ENCODE measurements around the gene ALOXE3.
A peak's percentile ranks its signal among the peaks of the same experiment; 100 is the strongest.

Gene ALOXE3

DNA sequence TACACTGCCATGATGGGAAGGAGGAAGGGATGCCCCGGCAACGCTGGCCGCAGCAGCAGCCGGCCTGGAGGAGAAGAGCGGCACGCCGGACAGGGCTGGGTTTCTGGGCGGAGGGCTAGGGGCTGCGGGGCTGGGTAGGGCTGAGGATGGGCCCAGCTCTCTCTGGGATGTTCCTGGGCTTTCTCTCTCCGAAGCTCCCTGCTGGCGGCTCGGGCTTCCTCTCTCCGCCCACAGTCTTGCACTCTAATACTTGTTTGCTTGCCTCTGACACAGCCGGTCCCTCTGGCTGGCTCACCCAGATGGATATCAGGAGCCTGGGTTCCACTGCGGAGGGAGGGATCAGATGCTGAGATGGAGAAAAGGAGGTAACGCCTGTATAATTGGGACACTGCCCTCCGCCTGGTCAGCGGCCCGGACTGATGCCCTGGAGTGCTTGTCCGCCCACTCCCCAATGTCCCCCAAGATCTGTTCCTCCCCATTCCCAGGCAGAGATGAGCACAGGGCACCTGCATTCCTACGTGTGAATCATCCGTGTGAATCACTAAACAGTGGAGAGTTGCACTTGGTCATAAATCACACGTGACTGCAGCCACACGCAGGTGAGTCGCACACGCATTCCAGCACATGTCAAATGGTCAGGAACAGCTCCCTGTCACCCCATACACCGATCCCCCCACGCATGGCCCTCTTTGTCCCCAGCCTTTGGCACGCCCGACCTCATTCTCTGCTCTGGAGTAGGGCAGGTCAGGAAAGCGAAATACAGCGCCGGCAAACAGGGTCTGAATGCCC, at the start of gene ALOXE3:
Gene ALOXE3, minus strand, starts transcription at position 535 of the 789 bp plus-strand sequence. Its CDS starts 524 bp downstream, at position 11.
- DNase-seq (ENCODE audit: low read depth), result no peak

DNA sequence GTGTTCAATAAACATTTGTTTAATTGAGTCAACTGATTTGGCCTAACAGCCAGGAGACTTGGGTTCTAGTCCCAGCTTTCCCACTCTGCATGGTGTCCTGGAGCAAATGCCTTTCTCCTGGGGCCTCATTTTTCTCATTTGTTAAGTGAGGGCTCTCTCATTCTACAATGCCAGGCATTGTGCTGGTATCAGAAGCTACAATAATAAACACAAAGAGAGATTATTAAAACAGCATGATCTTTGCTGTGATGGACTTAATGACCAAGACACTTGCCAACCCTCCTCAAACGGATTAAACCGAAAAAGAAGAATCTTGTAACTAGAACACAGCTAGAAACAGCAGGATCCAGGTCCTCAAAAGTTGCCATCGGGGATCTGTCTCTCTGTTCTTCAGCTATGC, 49.2 kb upstream of the ALOXE3 start:
- no peak for DNase-seq (ENCODE audit: low read depth)

DNA sequence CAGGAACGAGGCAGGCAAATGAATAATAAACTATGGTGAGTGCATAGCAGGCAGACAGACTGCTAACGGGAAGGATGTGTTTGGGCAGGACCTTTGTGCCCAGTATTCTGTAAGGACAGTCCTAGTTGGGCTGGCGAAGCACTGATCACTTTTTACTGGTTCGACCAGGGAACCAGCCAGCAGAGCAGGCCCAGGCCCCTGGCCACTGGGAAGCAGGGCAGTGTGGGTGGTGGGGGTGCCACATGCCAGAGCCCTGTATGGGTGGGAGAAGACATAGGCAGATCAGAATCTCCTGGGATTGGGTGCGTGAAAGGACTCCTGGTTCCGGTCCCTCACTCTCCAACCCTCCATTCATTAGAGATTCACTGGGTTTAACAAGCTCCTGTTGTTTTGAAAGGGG, 48.4 kb upstream of the ALOXE3 start:
- no peak for DNase-seq (ENCODE audit: low read depth)

DNA sequence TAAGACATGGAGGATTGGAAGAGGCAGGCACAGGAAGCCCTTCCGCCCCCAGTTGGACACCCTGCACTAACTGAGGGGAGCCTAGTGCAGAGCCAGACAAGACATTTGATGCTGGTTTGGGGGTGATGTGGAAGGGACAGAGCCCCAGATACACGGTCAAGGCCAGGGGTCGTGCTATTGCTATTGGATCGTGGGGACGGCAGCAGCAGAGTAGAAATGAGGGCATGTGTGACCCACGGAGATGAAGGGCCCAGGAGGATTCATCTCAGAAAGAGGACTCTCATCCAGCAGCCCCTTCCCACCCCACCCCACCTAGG, 46.5 kb upstream of the ALOXE3 start:
- DNase-seq (ENCODE audit: low read depth), result no peak

DNA sequence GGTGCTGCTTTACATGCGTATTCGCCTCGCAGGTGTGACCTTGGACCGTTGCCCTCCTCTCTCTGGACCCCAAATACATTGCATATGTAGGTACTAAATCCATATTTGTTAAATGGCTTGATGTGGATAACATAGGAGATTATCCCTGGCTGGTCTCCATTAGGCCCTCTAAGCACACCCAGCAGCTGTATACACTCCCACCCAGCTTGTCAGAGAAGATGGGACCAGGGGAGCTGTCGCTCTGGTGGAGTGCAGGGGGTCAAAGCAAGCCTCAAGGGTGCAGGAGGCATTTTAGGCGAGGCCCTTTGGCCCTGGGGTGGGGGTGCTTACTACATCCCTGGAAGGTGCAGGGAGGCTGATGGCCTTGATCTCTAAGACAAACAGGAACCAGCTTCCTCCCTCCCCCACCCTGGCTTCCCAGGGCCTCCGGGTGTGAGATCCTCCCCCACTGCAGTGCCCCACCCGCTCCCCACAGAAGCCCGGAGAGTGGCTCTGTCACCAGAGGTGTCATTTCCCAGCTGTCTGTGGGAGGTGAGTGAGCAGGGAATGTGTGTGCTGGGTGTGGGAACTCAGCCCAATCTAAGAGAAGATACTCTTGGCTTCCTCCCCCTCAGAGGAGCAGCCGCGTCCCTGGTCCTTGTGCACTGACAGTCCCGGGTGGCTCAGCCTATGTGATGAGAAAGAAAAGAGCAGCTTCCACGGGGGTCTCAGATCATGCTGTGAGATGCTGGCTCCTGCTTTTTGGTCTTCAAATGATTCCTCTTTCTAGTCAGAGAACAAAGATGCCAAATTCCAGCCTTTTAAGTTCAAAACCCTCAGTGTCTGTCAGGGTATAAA, 45.9 kb upstream of the ALOXE3 start:
- no peak for DNase-seq (ENCODE audit: low read depth)

DNA sequence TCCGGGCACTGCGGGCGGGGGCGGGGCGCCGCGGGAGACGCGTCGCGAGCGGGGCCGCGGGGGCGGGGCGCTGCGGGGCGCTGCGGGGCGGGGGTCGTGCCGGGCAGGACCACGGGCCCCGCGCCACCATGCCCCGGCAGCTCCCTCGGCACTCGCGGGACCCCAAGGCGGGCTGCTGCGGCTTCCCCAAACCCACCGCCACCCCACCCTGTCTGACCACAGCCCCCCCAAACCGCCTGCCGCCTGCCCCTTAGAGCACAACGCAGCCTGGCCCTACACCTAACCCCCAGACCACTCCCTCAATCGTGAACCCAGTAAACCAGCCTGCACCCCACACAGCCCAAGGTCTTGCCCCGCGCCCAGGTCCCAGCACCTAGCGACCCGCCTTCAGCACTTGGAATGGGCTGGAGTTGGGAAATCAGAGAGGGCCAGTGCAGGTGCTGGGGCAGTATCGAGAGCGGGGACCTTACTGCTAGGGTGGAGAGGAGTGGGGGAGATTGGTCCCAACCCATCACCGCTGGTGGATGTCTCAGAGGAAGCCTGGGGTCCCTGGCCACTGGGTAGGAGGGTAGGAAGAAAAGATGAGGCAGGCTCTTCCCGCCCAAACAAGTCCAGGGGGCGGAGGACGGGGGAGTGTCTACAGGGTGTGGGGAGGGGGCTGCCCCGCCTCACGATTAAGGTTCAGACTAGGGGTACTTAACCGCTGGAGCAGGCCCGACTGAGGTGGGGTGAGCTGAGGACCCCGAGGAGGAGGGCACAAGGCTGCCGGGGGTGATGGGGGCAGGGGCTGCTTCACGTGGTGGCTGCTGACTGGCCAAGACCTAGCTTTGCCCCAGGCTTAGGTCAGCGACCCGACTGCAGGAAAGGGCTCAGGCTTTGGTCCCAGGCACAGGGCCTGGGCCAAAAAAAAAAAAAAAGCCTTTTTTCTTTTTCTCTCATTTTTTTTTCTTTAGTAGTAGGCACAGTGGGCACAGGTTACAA, 45.0 kb upstream of the ALOXE3 start:
- no peak for DNase-seq (ENCODE audit: low read depth)

DNA sequence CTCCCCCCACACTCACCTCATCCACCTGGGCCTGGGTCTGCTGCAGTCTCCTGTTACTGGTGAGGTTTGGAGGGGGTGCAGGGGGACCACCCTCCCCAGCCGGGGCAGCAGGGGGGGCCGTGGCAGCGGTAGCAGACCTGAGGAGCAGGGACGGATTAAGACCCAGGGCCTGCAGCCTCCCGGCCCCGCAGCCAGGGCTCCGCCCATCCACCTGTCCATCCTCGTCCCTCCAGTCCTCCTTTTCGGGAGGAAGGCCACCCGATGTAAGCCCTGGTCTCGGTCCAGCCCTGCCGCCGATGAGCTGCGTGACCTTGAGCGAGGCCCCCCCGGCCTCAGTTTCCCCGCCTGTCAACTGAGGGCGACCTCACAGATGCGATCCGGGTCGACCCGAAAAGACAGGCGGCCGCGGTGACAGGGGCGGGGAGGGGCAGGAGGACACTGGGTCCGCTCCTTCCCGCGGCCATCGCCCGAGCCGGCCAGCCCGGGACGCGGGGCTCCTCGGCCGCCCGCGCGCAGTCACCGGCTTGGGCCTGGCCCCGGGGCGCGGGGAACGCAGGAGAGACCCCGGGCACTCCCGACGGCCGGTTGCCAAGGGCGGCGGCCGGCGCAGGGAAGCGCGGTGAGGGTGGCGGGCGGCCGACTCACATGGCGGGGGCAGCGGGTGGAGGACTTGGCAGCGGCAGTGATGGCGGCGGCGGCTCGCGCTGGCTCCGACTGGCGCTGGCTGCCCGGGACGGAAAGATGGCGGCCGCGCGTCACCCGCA, 44.1 kb upstream of the ALOXE3 start, which contains the start of gene VAMP2:
Gene VAMP2, minus strand, starts transcription at position 716 of the 764 bp plus-strand sequence. Its CDS starts 69 bp downstream, at position 647.
- DNase-seq (ENCODE audit: low read depth), result peak; percentile 72

DNA sequence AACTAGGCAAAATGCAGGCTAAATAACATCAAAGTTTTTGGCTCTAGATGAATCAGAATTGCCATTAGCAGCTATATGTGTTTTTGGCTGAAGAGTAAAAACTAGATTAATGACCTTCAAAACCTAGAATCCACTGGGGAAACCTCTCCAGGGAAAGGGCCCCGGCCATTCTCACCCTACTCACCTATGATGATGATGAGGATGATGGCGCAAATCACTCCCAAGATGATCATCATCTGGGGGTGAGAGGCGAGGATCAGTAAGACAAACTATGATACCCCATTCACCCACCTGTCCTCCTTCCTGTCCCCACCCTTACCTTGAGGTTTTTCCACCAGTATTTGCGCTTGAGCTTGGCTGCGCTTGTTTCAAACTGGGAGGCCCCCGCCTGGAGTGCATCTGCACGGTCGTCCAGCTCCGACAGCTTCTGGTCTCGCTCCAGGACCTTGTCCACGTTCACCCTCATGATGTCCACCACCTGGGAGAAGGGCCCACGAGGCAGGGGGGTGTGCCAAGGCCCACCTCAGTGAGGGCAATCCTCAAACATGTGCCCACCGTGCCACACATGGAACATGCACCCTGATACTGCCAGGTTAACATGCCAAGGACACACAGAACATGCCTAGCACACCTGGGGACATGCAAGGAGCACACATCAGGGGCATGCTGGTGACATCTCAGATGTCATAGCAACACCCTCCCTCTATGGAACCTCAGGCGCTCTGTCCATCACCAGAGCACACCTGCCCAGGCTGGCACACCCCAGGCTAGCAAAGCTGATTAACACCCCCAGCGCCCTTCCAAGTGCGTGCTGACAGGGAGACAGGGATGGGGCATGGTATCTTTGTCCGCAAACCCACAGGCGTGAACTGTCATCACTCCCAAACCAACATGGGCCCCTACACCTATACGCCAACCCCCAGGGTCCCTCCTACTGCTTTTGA, 43.2 kb upstream of the ALOXE3 start:
- no peak for DNase-seq (ENCODE audit: low read depth)

DNA sequence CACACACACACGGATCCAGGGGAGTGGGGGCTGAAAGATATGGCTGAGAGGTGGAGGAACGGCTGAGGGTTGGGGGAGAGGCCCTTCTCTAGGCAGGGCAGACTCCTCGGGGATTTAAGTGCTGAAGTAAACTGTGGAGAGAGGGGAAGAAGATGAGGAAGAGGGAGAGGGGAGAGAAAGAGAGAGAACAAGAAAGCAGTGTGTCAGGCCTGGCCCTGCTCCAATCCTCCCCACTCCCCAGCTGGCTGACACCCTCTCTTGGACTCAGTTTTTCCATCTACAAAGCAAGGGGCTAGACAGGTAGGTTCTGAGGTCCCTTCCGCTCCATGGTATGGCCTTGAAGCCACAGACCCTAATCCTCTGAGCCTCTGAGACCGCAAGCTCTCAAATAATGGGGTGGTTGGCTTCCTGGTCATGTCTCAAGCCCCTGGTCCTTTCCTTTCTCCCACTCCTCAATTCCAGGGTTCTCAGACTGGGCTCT, 42.5 kb upstream of the ALOXE3 start:
- DNase-seq (ENCODE audit: low read depth), result no peak

DNA sequence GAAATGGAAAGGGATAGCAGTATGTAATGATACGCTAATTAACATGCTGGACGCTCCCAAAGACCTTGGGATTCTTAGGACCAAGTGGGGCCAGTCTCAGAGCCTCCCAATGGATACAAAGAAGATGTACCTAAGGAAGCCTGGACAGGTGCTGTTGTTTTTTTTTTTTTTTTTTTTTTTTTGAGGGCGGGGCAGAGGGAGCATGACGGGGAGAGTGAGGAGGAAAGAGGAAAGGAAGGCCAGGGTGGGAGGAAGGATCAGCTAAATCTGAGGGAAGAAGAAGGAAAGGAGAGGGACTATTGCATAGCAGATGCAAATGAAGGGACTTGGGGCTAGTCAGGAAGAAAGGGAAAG, 41.9 kb upstream of the ALOXE3 start:
- DNase-seq (ENCODE audit: low read depth), result no peak

DNA sequence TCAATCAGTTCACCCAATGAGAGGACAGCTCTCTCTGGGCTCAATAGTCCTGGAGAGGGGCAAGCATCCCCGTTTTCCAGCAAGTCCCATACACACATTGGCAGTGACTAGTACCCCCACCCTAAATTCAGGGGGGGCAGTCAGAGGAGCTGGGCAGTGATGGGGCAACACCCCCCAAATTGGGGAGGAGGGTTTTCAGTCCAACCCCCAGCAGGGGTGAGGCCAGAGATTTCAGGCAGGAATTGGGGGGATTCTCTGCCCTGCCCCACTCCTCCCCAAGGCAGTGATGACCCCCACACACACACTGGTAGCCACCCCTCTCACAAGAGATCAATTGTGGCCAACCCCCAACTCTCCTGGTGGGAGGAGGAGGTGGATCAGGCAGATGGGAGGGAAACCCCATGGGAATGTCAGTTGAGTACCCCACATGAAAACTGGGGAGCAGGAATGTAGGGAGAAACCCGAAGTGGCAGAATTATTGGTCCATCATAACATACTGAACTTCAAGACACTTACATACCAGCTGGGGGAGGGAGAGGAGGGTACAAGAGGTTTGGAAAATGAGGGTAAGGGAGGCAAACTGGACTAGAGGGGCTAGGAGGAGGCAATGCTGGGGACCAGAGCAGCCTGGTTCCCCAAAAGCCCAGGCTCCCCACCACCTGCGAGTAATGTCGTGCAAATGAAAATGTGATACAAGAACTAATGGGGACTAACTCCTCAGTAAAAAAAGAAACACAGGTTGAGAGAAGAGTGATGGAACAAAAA, 41.3 kb upstream of the ALOXE3 start:
- DNase-seq (ENCODE audit: low read depth), result no peak

DNA sequence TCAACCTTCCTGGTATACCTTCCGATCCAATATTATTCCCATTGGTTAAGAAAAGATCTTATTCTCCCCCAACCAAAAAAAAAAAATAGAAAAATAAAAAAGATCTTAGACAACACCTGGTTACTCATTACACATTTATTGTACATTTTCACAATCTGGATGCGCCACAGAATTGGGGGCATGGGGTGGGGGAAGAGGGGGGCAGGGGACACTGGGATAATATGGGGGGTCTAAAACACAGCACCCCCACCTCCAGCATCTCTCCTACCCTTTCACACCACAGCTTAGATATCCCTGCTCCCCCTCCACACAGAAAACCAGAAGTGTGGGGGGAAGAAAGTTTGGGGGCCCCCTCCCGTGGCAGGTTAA, 40.7 kb upstream of the ALOXE3 start:
- DNase-seq (ENCODE audit: low read depth), result no peak

DNA sequence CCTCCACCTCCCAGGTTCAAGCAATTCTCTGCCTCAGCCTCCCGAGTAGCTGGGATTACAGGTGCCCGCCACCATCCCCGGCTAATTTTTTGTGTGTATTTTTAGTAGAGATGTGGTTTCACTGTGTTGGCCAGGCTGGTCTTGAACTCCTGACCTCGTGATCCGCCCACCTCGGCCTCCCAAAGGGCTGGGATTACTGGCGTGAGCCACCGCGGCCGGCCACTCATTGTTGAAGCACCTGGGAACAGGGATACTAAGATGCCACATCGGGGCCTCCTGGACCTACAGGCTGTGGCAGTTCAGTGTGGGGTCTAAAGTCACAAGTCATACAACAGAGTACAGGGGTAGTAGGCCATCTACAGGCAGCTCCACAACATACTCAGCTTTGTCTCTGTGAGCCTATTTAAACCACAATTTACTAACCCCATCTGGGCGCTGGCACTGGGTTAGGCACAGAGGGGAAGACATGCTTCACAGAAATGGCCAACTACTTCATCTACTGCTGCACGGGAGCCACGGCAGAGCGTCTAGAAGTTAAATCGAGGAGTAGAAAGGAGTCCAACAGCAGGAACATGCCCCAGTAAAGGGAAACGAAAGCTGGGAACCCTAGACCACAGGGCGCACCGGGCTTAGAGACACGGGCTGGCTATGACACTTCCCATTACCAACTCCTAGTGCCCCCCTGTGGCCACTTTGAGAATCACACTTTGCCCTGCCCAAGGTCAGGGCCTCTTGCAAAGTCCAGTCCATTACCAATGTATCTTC, 40.1 kb upstream of the ALOXE3 start:
- peak; percentile 86 for DNase-seq (ENCODE audit: low read depth)

DNA sequence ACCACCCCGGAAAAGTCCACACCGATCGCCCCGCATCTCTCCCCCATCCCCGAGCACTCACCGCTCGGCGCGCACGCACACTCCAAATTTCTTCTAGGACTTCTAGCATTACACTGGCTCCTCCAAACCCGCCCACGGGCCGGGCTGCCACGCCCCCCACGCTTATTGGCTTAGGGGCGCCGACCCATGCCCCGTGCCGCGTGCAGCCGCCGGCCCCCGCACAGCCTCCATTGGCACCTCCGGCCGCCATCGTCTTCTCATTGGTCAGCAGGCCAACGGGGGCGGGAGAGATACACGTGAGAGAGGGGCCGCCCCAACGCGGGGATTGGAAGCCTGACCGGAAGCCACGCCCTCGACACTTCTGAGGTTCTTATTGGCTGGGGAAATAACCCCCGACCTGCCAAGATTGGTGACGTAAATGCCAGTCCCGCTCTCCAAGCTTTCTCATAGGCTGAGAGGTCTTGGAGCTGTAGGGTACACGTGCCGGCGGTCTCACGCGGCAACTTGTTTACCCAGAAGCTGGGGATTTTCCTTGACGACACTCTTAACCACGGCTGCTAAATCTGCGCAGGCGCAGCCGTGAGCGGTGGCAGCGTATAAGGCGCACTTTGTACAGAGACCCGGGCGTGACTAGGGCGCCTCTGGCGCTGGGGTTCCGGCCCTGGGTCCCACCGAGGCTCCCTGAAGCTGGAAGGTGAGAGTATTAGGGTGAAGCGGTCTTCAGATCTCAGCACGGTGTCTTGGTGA, 38.1 kb upstream of the ALOXE3 start:
- DNase-seq (ENCODE audit: low read depth), result peak; percentile 100

DNA sequence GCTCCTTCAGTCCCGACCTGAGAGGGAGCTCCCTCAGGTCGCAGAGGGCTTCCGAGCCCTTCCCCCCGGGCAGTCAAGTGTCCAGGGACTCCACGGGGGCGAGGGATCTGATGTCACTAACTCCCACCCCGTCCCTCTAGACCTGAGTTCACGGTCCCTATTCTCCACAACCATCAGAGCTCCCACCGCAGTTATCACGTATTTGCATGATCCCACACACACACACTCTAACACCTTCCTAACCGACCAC, 37.6 kb upstream of the ALOXE3 start:
- DNase-seq (ENCODE audit: low read depth), result no peak

DNA sequence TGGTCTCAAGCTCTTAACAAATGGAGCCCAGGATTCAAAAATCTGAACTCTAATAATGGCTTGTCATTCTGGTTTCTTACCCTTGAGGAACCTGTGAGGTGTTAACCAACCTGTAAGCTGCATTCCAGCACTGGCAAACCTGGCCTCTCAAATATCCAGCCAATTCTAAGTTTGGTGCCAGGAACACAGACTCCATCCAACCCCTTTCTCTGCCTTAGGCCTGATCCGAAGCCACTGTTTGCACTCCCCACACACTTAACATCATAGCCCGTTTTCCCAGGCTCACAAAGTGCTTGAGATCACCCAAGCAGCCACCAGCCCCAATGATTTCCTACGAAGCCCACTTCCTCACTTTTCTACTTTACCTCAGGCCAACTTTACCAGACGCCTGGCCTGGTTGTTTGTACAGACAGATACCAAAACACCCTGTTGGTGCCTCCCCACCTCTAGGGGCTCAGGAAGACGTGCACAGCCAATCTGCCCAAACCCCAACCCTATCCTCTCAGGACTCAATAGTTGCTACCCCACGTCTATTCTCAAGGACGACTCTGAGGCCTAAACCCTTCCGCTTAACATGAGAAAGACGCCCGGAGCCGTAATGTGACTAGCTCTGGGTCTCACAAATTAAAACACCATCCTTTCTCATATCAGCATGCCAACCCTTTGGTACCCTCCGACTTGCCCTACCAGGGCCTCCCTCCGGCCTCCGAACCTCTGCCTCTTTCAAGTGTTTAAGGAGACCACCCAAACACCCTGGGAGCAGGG, 37.1 kb upstream of the ALOXE3 start:
- DNase-seq (ENCODE audit: low read depth), result no peak

DNA sequence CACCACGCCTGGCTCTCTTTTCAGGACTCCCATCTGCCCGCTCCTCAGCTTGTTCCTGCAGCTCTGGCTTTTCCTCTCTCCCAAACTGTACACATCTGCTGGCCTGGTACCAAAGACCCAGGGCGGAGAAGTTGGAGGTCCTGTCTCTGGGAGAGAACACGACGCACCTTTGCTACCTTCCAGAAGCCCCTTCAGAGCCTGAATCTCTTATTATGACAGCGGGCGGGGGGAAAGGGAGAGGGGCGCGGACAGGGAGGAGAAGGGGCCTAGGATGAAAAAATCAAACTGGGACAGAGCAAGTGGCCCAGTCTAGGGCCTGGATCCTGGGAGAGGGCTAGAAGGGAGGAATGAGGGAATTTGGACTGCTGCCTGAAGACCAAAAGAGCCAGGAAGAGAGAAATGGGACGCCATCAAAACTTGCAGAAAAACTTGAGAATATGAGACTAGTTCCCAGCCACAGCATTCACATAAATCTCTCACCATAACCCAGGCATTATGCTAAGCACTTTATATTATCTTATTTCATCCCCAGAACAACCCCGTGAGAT, 36.4 kb upstream of the ALOXE3 start:
- no peak for DNase-seq (ENCODE audit: low read depth)
